ENCODE measurements around the gene LPO.

DNA sequence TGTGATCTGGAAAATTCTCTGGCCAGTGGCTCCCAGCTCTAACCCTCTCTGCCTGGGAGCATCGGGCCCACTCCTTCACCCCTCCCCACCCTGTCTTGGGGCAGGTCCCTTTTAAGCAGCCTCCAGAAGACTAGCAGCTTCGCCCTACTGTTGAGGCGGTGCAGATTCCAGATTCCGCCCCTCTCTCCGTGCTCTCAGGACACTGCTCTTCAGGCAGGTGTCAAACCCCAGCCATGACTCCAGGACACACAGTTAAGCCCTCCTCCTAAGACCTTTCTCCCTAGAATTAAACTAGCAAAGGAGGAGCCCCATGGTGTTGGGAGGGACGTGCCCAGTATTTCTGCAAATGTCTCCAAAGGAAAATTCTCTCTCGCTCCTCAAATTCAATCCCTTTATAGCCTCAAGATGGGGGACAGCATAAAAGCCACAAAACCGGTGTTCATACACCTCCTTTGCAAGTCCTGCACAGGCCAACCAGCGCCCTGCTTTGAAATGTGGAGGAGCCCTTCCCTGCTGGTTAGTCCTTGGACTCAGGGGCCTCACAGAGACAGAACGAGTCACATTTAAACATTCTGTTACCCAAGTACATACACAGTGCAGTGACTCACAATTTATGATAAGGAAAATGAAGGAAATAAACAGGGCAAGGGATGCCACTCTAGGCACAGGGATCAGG, 7.2 kb downstream of the LPO start:
- TF ChIP-seq, protein P1, sequence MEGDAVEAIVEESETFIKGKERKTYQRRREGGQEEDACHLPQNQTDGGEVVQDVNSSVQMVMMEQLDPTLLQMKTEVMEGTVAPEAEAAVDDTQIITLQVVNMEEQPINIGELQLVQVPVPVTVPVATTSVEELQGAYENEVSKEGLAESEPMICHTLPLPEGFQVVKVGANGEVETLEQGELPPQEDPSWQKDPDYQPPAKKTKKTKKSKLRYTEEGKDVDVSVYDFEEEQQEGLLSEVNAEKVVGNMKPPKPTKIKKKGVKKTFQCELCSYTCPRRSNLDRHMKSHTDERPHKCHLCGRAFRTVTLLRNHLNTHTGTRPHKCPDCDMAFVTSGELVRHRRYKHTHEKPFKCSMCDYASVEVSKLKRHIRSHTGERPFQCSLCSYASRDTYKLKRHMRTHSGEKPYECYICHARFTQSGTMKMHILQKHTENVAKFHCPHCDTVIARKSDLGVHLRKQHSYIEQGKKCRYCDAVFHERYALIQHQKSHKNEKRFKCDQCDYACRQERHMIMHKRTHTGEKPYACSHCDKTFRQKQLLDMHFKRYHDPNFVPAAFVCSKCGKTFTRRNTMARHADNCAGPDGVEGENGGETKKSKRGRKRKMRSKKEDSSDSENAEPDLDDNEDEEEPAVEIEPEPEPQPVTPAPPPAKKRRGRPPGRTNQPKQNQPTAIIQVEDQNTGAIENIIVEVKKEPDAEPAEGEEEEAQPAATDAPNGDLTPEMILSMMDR (IDR thresholded peaks at IDR 0.05): no peak
- TF ChIP-seq POLR2AphosphoS5 (IDR thresholded peaks at IDR 0.05) (no peak), POLR2A (IDR thresholded peaks at IDR 0.05) (no peak)
